Lung microvascular endothelial cell (primary cell): ENCODE measurements around the gene SLC4A1. TPM values are rescaled to one million over a fixed set of nuclear protein-coding genes. Genes with fewer than 3 reads are reported as not detected.

Source experiments
- DNase-seq, 2 donors: peaks; one replicate each; pipeline versions ENCODE4 v3.0.0 to v3.0.0-alpha.2; 2010; ENCODE audit warnings: low read depth in 2 of 2
- total RNA-seq: library from RNA; depleted of rRNA; stranded (reverse); fragments of >200 nt; gene quantifications from 2 replicates; pipeline ENCODE4 v1.2.1, GENCODE V29; 2014

The SLC4A1 gene
- total RNA-seq, 1 donor from 2014 or later: not detected

DNA sequence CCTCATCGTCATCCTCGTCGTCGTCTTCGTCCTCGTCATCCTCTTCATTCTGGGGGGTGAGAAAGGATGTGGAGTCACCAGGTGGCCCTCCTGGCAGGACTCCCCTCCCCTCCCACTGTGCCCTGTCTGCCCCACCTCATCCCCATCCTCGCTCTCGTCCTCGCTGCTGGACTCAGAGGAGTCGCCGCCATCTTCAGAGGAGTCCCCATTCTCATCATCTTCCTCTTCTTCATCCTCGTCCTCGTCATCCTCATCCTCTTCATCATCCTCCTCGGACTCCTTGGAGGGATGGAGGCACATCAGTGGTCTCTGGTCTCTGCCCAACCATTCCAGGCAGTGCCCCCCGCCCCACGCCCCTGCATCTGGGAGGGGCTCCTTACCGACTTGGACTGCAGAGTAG is 60.6 kb downstream of the SLC4A1 start:
- DNase-seq: no peak

DNA sequence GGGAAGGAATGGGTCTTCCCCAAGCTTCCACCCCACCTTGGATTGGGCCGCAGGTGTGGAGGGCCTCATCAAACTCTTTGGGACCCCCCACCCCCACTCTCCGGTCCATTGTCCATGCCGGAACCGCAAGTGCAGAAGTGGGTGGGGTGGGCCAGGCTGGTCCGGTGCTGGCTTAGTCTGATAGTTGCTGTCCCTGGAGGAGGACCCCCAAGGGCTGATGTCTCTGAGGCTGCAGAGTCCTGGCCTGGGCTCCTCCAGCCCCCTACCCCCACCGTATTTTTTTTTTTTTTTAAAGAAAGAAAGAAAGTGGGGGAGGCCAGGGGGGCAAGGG is 61.1 kb downstream of the SLC4A1 start:
- no peak for DNase-seq

DNA sequence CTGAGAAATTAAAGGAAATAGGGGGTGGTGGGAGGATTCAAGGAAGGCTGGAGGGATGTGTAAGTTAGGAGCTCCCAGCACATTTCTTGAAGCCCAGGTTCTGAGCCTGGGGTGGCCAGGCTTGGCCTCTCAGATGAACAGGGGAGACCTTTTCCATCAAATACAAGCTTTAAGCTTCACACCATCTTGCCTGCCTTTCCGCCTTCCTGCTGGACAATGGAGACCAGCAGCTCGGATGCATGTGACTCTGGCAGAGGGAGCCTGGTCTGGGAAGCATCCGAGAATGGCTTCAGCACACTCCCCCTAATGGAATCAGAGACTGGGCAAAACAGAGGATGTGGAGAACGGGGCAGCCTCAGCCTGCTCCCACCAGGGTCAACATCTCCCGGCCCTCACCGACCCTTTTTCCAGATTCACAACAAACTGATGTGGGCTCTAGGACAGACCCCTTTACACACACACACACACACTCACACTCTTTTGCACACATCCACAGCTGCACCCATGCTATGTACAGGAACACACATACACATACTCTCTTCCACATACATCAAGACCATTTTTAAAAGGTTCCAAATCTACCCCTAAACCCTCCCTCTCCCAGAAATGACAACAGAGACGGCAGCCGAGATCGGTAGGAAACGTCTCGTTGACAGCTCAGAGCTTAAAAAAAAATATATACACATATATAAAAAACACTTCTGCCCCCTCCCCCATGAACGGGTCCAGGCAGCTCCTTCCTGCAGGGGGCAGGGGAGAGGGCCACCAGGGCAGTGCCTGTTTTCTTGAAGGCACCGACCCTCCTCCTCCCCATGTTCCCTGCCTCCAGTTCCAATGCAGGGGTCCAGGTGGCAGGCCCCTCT is 61.7 kb downstream of the SLC4A1 start:
- peak in 1 of 2 donors; percentile 32 for DNase-seq

DNA sequence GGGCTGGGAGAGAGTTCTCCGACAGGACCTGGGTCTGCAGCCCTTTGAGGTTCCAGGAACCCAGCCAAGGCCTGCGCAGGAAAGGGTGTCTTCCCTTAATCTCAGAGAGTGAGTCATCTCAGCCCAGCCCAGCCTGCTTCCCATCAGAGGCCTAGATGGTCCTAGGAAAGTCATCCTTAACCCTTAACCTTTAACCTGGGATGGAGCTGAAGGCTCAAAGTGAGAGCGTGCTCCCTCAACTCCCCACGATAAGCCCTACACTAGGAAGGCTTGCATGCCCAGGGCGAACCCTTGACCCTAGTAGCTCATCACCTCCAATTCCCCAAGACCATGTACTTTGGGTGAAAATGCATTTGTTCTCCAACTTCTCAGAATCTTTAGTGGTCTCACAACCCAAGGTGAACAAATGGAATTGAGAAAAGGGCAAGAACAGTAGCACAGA is 63.5 kb downstream of the SLC4A1 start:
- DNase-seq: peak in 1 of 2 donors; percentile 55

DNA sequence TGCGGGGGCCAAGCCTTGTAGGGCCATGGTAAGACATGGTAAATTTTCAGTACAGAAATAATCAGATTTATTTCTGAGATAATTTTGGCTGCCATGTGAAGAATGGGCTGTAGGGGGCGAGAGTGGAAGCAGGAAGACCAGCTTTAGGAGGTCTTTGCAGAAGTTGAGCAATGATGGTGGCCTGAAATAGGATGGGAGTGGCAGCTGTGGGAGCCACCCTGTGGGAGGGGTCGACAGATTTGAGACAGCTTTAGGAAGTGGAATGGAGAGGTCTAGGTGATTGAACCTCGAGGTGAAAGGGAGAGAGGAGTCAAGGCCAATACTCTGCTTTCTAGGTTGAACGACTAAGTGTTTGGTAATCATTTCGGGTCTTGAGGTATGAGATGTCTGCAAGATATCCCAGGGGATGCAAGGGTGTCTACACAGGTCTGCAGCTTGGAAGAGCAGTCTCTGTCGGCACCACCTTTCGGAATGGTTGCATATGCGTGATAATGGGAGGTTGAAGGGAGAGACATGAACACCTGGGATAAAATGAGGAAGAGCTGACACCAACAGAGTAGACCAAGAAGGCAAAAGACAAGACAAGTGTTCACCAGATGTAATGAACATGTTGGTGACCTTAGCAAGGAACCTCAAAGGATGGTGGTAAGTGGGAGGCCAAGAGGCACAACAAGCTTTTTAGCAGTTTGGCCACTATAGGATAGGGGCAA is 64.0 kb downstream of the SLC4A1 start:
- peak; percentile 56 to 69 for DNase-seq

DNA sequence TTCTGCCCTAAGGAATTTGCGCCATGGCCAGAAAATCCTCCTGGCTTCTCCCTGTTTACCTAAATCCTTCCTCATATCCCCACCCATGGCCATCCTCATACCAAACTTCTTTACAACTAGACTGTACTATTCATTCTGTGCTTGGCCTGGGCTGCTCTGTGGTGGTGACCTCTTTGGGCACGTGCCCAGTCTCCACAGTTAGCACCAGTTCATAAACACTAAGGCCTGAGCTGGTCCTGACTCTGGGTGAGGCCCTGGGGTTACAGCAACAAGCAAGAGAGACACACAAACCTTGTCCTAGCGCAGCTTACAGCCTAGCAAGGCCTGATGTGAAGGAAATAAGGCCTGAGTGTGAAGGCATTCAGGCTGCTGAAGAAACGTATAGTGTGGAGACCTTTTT is 65.2 kb downstream of the SLC4A1 start:
- DNase-seq: no peak

DNA sequence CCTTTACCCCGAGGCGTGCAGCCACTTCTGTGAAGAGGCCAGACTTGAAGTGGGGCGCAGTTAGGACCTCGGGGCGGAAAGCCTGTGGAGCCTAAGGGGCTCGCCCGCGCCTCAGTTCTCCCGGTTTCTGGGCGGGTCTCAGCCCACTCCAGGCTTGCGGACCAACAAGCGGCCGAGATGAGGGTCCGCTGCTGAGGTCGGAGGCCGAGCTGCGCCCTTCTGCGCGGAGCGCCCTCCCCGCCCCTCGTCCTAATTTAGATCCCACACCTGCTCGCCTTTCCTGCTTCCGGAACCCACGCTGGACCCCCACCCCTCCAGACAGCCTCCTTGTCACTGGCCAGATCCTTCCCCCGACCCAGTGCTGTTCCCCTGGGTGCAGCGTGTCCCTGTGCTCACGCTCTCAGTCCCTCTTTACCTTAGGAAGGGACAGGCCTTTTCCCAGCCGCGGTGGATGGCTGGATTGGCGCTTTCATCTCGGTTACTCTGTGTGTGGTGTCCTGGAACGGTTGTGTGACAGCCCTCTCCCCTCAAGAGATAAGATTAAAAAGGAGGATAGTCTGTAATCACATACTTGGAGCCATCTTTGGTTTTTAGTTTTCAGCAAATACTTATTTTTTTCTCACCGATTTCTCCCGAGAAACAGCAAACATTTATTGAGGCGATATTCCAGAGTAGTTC is 67.3 kb downstream of the SLC4A1 start:
- DNase-seq: peak in 1 of 2 donors; percentile 28

DNA sequence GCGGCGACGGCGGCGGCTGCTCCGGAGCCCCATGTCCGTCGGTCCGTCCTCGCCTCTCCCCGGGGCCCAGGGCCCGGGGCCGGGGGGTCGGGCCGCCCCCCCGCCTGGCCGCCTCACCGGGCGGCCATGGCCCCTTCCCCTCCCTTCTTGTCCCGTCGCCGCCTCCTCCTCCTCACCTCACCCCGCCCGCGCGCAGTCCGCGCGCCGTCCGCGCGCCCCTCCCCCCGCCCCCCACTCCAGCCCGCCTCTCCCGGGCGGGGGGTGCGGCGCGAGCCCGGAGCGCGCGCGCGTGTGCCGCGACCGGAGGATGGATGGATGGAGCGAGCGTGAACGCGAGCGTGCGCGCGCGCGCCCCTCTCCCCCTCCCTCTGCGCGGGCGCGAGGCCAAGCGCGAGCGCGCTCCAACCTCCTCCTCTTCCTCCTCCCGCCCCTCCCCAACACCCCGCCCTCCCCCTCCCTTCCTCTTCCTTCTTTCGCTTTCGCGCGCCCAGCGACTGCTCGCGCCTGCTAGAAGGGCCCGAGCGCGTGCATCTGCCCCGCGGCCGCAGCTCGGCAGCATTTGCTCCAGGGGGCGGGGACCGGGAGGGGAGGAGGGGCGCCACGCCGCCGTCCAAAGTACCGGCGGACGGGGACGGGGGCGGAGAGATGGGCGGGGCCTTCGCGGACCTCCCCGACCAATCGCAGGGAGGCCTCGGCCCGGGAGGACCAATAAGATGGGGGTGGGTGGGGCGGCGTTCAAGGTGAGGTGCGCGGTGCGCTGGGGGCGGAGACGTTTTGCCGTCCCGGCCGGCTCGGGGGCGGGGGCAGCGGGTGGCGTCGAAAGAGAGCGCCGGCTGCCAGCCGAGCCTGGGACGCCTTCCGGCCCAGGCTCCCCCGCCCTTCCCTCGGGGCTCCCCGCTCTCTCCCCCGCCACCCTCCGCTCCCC is 68.1 kb downstream of the SLC4A1 start, which contains the start of gene ATXN7L3:
Gene ATXN7L3 (minus strand): TSS at position 332 of the 925 bp plus-strand sequence. CDS start 1,814 bp downstream, outside the sequence.
- peak; percentile 99 for DNase-seq

DNA sequence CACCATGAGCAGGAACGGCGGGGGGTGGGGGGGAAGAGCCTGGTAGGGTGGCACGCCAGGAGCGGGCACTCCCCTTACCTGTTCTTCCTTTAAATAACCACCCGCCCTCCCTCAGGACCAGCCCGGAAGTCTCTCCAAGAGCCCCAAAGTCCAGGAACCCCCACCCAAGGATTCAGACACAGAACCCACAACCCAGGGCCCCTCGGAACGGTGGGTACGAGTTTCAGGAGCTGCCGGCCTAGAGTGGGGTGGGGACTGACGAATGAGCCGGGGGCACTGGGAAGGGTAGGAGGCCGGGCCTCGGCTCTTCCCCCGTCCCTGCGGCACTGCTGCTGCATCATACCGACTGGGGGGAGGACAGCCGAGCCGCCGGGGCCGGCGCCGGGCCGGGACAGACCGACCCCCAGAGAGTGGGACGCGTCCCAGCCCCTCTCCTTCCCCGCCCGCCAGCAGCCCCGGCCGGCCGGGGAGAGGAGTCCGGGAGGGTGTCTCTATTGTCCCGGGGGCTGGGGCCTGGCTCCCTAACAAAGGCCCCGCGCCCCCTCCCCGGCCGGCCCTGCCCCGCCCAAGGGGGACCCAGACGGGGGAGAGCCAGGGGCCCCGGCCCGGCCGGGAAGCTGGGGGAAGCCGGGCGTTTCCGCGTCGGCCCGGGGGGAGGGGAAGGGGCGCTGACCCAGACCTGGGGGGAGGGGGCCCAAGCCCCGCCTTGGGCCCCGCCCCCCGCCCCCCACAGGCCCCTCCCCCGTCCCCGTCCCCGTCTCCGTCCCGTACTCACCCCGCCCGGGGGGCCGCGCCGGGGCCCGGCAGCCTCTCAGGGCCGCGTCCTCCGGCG is 69.0 kb downstream of the SLC4A1 start:
- DNase-seq: peak; percentile 66 to 76

Other genes starting within 250 kb of the SLC4A1 start
- 18.7 and 20.9 TPM in 2 replicates for gene LSM12, start 201.5 kb downstream of the SLC4A1 start, total RNA-seq
- 24.6 and 25.2 TPM in 2 replicates for gene G6PC3, start 197.4 kb downstream of the SLC4A1 start, total RNA-seq
- gene HDAC5, start 144.5 kb downstream of the SLC4A1 start, total RNA-seq: 28.2 and 32.9 TPM in 2 replicates
- gene HROB, start 126.2 kb downstream of the SLC4A1 start, total RNA-seq: 0.99 and 1.5 TPM in 2 replicates
- not detected in 2 replicates for gene ASB16, start 97.4 kb downstream of the SLC4A1 start, total RNA-seq
- 23.5 and 39.9 TPM in 2 replicates for gene TMUB2, start 81.2 kb downstream of the SLC4A1 start, total RNA-seq
- gene ATXN7L3, start 68.3 kb downstream of the SLC4A1 start, total RNA-seq: 26.8 and 41.7 TPM in 2 replicates
- 28.3 and 40.5 TPM in 2 replicates for gene UBTF, start 48.5 kb downstream of the SLC4A1 start, total RNA-seq
- 0.22 TPM in 1 of 2 replicates, not detected in the other for gene RUNDC3A, start 40.5 kb upstream of the SLC4A1 start, total RNA-seq
- 47.5 and 72.6 TPM in 2 replicates for gene SLC25A39, start 56.7 kb upstream of the SLC4A1 start, total RNA-seq
- 419 and 473 TPM in 2 replicates for gene GRN, start 77.2 kb upstream of the SLC4A1 start, total RNA-seq
- gene FAM171A2, start 95.7 kb upstream of the SLC4A1 start, total RNA-seq: 6.3 and 8.1 TPM in 2 replicates
- gene ITGA2B, start 121.5 kb upstream of the SLC4A1 start, total RNA-seq: 0.22 and 0.79 TPM in 2 replicates
- 6.9 and 8.5 TPM in 2 replicates for gene GPATCH8, start 235.3 kb upstream of the SLC4A1 start, total RNA-seq